GM03348 (cell line): ENCODE results near the gene PSORS1C2.
"Not testable (repeated sequence)": the region's sequence is repeated elsewhere in the genome, so short reads cannot be mapped to it uniquely, and the experiment has no call there.

ENCODE experiments used
- DNase-seq: peaks from one replicate; pipeline ENCODE4 v3.0.0; 2012; ENCODE audit warnings: low spot score

PSORS1C2 gene

GRCh38 chr6:31138982-31139381 is at the start of gene PSORS1C2:
PSORS1C2 (minus strand) TSS chr6:31139066; CDS start chr6:31139026, 40 bp downstream.
- no peak for DNase-seq

GRCh38 chr6:31187780-31188194 is 48.9 kb upstream of the PSORS1C2 start:
- no peak for DNase-seq

GRCh38 chr6:31186052-31186734 is 47.3 kb upstream of the PSORS1C2 start:
- DNase-seq: no peak

- DNase-seq: not testable (repeated sequence)
Observed at GRCh38 chr6:31185695-31186051, 46.8 kb upstream of the PSORS1C2 start.

GRCh38 chr6:31183859-31184258 is 45.0 kb upstream of the PSORS1C2 start:
- DNase-seq: not testable (repeated sequence)

GRCh38 chr6:31183287-31183686 is 44.4 kb upstream of the PSORS1C2 start:
- DNase-seq: not testable (repeated sequence)

- DNase-seq: no peak
Observed at GRCh38 chr6:31180500-31180899, 41.6 kb upstream of the PSORS1C2 start.

- DNase-seq: no peak
Observed at GRCh38 chr6:31179896-31180295, 41.0 kb upstream of the PSORS1C2 start.

- DNase-seq: no peak
Observed at GRCh38 chr6:31179042-31179386, 40.1 kb upstream of the PSORS1C2 start.

- no peak for DNase-seq
Observed at GRCh38 chr6:31178143-31179041, 39.5 kb upstream of the PSORS1C2 start.

- DNase-seq: peak; percentile 72
Observed at GRCh38 chr6:31175971-31176370, 37.1 kb upstream of the PSORS1C2 start.

- DNase-seq: no peak
Observed at GRCh38 chr6:31174378-31174777, 35.5 kb upstream of the PSORS1C2 start.

GRCh38 chr6:31173406-31173805 is 34.5 kb upstream of the PSORS1C2 start:
- no peak for DNase-seq

- no peak for DNase-seq
Observed at GRCh38 chr6:31172973-31173384, 34.1 kb upstream of the PSORS1C2 start.

GRCh38 chr6:31171931-31172905 is 33.4 kb upstream of the PSORS1C2 start:
- DNase-seq: no peak

GRCh38 chr6:31170987-31171671 is 32.3 kb upstream of the PSORS1C2 start:
- DNase-seq: no peak

- no peak for DNase-seq
Observed at GRCh38 chr6:31170600-31170881, 31.7 kb upstream of the PSORS1C2 start, which contains the start of gene POU5F1. POU5F1 (minus strand) TSS chr6:31170682; CDS start chr6:31170620, 62 bp downstream.

GRCh38 chr6:31169858-31170599 is 31.2 kb upstream of the PSORS1C2 start:
- not testable (repeated sequence) for DNase-seq

GRCh38 chr6:31169123-31169857 is 30.4 kb upstream of the PSORS1C2 start:
- DNase-seq: no peak

GRCh38 chr6:31168606-31169005 is 29.7 kb upstream of the PSORS1C2 start:
- DNase-seq: no peak
